ENCODE data around the gene AUTS2. TPM values are rescaled to one million over a fixed set of nuclear protein-coding genes. Genes with fewer than 3 reads are reported as not detected.

Gene AUTS2
- total RNA-seq, 1 experiment from 2014 or later = 38.5 TPM

DNA sequence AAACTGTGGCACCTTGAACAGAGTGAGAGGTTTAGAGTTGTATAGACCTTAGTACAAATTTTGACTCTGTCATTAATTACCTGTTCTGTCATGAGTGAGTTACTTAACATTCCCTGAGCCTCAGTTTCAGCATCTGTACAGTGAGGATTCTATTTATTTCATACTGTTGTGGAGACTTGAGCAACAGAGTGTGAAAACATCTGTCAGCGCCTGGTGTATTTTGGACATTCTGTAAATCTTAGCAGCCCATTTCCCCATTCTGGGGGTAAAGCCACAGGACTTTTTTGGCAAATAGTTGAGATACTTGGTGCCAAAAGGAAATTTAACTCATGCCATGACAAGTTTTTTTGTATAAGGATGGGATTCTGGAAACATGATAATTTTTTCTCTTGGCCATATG, 94.8 kb downstream of the AUTS2 start:
- peak overlapping the region; percentile 55 for H3K9ac ChIP-seq (ENCODE audit: low read length)
- peak overlapping the region; percentile 58 for H3K4me2 ChIP-seq (ENCODE audit: low read depth, low read length, poor library complexity, severe bottlenecking)
- H3K79me2 ChIP-seq (ENCODE audit: low read length) = no peaks in the 10 kb centered on the region
- H3K4me1 ChIP-seq (ENCODE audit: low read length) = peaks cover 68% of the 10 kb centered on the region
- H3K36me3 ChIP-seq (ENCODE audit: insufficient read depth, low read length) = no peaks in the 10 kb centered on the region
- no peaks in the 10 kb centered on the region for H3K9me2 ChIP-seq (replicated peaks; ENCODE audit: insufficient read depth, low read length)
- H2AFZ ChIP-seq (ENCODE audit: low read length) = no peak overlapping the region
- no peaks in the 10 kb centered on the region for H4K20me1 ChIP-seq (ENCODE audit: insufficient read depth, low read depth, low read length)
- no peaks in the 10 kb centered on the region for H3K27me3 ChIP-seq (ENCODE audit: low read length)
- peak overlapping the region; percentile 38 for H3K4me3 ChIP-seq (ENCODE audit: low read length)
- DNase-seq = peak; percentile 86
- no peaks in the 10 kb centered on the region for H3K9me3 ChIP-seq (ENCODE audit: low read length)
- H3K27ac ChIP-seq (ENCODE audit: low read length) = peak overlapping the region; percentile 99

DNA sequence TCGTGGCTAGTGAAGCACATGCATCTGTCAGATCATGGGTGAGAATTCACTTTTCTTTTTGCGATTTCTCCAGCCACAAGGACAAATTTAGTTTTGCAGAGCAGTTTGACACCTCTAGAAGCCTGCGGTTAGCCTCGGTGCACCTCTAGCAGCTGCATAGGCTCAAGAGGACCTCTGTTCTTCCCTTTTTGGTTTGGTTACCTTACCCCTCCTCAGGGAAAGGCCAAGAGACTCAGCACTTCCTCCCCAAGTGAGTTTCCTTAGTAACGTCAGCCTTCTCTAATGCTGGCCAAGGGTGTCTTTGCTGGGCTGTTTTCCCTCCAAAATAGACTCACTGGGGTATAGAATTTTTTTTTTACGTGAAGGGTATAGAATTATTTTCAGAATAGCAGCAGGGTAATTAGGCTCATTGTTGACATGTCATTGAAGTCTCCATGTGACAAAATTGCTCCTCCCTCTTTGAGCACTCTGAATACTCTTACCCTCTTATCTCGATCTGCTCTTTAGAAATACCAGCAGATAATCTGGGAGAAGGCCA, 97.8 kb downstream of the AUTS2 start:
- Histone ChIP-seq H4K20me1 (ENCODE audit: insufficient read depth, low read depth, low read length) (no peaks in the 10 kb centered on the region), H3K9me3 (ENCODE audit: low read length) (no peaks in the 10 kb centered on the region), H3K4me2 (ENCODE audit: low read depth, low read length, poor library complexity, severe bottlenecking) (peak overlapping the region; percentile 58), H3K4me1 (ENCODE audit: low read length) (peaks cover 75% of the 10 kb centered on the region), H3K9me2 (replicated peaks; ENCODE audit: insufficient read depth, low read length) (no peaks in the 10 kb centered on the region), H3K36me3 (ENCODE audit: insufficient read depth, low read length) (no peaks in the 10 kb centered on the region), H2AFZ (ENCODE audit: low read length) (no peak overlapping the region), H3K79me2 (ENCODE audit: low read length) (no peaks in the 10 kb centered on the region), H3K9ac (ENCODE audit: low read length) (peak overlapping the region; percentile 31), H3K27me3 (ENCODE audit: low read length) (no peaks in the 10 kb centered on the region), H3K27ac (ENCODE audit: low read length) (peak overlapping the region; percentile 99), H3K4me3 (ENCODE audit: low read length) (peak overlapping the region; percentile 26)
- peak; percentile 98 for DNase-seq

DNA sequence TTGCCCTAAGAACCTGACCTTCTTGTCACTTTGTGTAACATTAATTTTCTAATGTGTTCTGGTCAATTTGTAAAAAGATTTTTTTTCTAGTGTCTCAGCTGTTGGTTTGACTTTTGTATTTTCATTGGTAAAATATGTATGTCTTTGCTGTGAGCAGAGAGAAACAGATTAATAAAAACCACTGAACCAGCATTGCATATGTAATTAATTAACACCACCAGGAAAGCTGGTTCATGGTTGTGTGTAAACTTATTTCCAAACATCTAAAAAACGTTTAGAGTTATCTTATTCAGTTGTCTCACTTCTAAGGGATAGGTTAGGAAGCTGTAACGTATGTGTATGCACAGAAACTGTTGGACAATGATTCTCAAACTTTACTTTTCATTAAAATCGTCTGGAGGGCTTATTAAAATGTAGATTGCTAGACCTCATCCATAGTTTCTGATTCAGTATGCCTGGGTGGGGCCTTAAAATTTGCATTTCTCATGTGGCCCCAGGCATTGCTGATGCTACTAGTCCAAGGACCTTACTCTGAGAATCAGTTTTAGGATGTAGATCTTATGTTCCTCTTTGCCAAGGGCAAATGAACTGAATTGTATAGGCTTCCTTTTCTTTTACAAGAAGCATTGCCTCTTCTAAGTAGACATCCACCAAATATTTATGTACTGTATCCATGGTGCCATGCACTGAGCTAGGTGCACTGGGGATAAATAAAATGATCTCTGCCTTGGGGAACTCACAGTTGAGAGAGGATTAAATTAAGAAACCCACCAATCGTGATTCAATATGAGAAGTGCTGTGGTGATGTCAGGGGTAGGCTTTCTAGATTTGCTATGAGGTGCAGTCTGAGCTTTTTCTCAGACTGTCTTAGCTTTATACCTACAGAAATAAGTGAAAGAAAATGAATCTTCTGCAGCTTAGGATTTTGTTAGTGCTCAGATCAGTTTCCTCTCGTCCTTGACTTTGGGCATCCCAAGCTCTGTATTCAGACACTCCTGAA, 98.7 kb downstream of the AUTS2 start:
- Histone ChIP-seq H3K4me2 (ENCODE audit: low read depth, low read length, poor library complexity, severe bottlenecking) (peak overlapping the region; percentile 58), H3K9me2 (replicated peaks; ENCODE audit: insufficient read depth, low read length) (no peaks in the 10 kb centered on the region), H3K79me2 (ENCODE audit: low read length) (no peaks in the 10 kb centered on the region), H3K4me3 (ENCODE audit: low read length) (peak overlapping the region; percentile 26), H2AFZ (ENCODE audit: low read length) (no peak overlapping the region), H3K27me3 (ENCODE audit: low read length) (no peaks in the 10 kb centered on the region), H3K27ac (ENCODE audit: low read length) (peak overlapping the region; percentile 99), H3K9ac (ENCODE audit: low read length) (peak overlapping the region; percentile 31), H3K9me3 (ENCODE audit: low read length) (no peaks in the 10 kb centered on the region), H3K4me1 (ENCODE audit: low read length) (peaks cover 69% of the 10 kb centered on the region), H3K36me3 (ENCODE audit: insufficient read depth, low read length) (no peaks in the 10 kb centered on the region), H4K20me1 (ENCODE audit: insufficient read depth, low read depth, low read length) (no peaks in the 10 kb centered on the region)
- peak; percentile 67 for DNase-seq

DNA sequence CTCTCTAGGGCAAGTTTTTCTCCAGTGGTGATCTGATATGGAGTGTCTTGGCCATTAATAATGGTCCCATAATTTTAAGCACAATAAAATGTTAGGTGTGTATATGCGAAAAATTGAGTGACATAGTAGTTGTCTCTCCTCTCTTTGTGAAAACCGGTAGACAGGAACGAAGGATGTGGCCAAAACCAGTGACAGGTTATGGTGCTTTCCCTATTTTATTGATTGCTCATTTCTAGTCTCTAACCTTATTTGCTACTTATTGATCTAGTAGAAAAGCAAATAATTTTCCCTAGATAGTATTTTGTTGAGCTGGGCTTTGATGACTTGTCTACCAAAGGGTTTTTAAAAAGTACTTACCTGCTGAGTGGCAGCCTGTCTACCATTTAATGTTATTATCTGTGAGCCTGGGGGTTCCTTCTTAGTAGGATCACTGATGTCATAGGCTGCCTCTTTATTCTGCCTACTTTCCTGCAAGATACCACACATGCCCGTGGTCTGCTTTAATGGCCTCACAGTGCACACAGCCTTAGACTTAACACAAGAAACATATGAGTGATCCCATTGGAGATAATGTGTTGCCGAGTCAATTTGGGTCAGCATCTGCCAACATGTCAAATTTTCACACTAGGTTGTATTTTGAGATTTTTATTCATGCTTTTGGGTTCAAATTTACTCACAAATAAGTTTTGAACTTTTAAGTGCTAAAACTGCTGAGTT, 100.0 kb downstream of the AUTS2 start:
- no peaks in the 10 kb centered on the region for H3K79me2 ChIP-seq (ENCODE audit: low read length)
- peaks cover under 1% of the 10 kb centered on the region; the same call in 1 of the 2 replicates for H4K20me1 ChIP-seq (ENCODE audit: insufficient read depth, low read depth, low read length)
- H3K36me3 ChIP-seq (ENCODE audit: insufficient read depth, low read length) = no peaks in the 10 kb centered on the region
- peaks cover 69% of the 10 kb centered on the region for H3K4me1 ChIP-seq (ENCODE audit: low read length)
- H3K27ac ChIP-seq (ENCODE audit: low read length) = no peak overlapping the region
- H3K4me3 ChIP-seq (ENCODE audit: low read length) = no peak overlapping the region
- no peak for DNase-seq
- H3K27me3 ChIP-seq (ENCODE audit: low read length) = no peaks in the 10 kb centered on the region
- H3K9me2 ChIP-seq (replicated peaks; ENCODE audit: insufficient read depth, low read length) = no peaks in the 10 kb centered on the region
- no peak overlapping the region for H2AFZ ChIP-seq (ENCODE audit: low read length)
- H3K4me2 ChIP-seq (ENCODE audit: low read depth, low read length, poor library complexity, severe bottlenecking) = no peak overlapping the region
- H3K9me3 ChIP-seq (ENCODE audit: low read length) = no peaks in the 10 kb centered on the region
- H3K9ac ChIP-seq (ENCODE audit: low read length) = no peak overlapping the region

DNA sequence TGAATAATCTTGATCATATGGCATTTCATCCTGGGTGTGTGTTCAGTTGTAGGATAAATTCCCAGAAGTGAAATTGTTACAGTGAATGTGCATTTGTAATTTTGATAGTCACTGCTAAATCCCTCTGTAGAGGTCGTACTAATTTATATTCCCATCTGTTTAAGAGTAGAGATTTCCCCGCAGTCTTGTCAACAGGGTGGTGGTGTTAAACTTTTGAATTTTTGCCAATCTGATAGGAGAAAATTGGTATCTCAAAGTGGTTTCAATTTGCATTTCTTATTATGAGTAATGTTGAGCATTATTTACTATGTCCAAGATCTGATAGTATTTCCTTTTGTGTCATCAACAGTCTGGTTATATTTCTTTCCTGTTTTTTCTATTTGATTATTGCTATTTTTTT, 101.7 kb downstream of the AUTS2 start:
- H3K4me3 ChIP-seq (ENCODE audit: low read length) = no peak overlapping the region
- H3K9me2 ChIP-seq (replicated peaks; ENCODE audit: insufficient read depth, low read length) = no peaks in the 10 kb centered on the region
- peaks cover 3% of the 10 kb centered on the region; the same call in 1 of the 2 replicates for H4K20me1 ChIP-seq (ENCODE audit: insufficient read depth, low read depth, low read length)
- H3K27me3 ChIP-seq (ENCODE audit: low read length) = no peaks in the 10 kb centered on the region
- peaks cover 62% of the 10 kb centered on the region for H3K4me1 ChIP-seq (ENCODE audit: low read length)
- H3K79me2 ChIP-seq (ENCODE audit: low read length) = no peaks in the 10 kb centered on the region
- no peaks in the 10 kb centered on the region for H3K9me3 ChIP-seq (ENCODE audit: low read length)
- no peak overlapping the region for H3K27ac ChIP-seq (ENCODE audit: low read length)
- no peak overlapping the region for H2AFZ ChIP-seq (ENCODE audit: low read length)
- DNase-seq = no peak
- H3K9ac ChIP-seq (ENCODE audit: low read length) = no peak overlapping the region
- no peak overlapping the region for H3K4me2 ChIP-seq (ENCODE audit: low read depth, low read length, poor library complexity, severe bottlenecking)
- H3K36me3 ChIP-seq (ENCODE audit: insufficient read depth, low read length) = no peaks in the 10 kb centered on the region

DNA sequence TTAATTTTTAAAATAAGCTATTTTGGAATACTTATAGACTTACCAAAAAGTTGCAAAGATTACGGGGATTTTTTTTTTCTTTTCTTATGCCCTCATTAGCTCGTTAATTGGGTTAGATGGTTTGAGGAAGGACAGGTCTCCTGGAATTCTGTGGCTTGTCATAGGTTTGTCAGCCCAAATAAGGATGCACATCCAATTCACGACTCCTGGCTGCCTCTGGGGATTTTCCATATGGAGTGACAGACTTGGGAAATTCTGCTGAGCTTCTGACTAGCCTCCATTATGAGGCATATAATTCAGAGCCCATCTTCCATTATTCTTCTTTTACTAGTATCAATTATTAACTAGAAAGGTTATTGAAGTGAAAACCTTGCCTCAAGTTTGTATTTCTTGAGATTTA, 102.1 kb downstream of the AUTS2 start:
- H3K27me3 ChIP-seq (ENCODE audit: low read length) = no peaks in the 10 kb centered on the region
- no peak overlapping the region for H3K9ac ChIP-seq (ENCODE audit: low read length)
- no peaks in the 10 kb centered on the region for H3K36me3 ChIP-seq (ENCODE audit: insufficient read depth, low read length)
- no peaks in the 10 kb centered on the region for H3K9me3 ChIP-seq (ENCODE audit: low read length)
- H3K79me2 ChIP-seq (ENCODE audit: low read length) = no peaks in the 10 kb centered on the region
- H3K27ac ChIP-seq (ENCODE audit: low read length) = no peak overlapping the region
- H3K4me2 ChIP-seq (ENCODE audit: low read depth, low read length, poor library complexity, severe bottlenecking) = no peak overlapping the region
- no peaks in the 10 kb centered on the region for H3K9me2 ChIP-seq (replicated peaks; ENCODE audit: insufficient read depth, low read length)
- peaks cover 58% of the 10 kb centered on the region for H3K4me1 ChIP-seq (ENCODE audit: low read length)
- no peak for DNase-seq
- H3K4me3 ChIP-seq (ENCODE audit: low read length) = no peak overlapping the region
- no peak overlapping the region for H2AFZ ChIP-seq (ENCODE audit: low read length)
- peaks cover 3% of the 10 kb centered on the region; the same call in 1 of the 2 replicates for H4K20me1 ChIP-seq (ENCODE audit: insufficient read depth, low read depth, low read length)

DNA sequence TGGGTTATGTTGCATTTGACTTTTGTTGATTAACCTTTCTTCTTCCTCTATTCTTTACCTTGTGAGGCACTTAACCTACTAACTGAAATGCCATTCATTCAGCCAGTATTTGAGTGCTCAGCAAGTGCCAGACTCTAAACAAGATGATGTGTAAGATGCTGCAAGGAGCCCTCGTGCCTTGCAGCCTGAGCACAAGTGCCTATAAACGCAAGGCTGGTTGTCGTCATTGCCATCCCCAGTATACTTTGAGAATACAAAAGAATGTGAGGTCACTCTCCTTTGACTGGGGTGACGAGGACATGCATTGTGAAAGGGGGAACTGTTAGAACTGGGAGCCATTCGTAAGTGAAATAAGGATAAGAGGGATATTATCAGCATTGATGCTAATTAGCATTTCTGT, 103.0 kb downstream of the AUTS2 start:
- Histone ChIP-seq H3K4me3 (ENCODE audit: low read length) (no peak overlapping the region), H3K79me2 (ENCODE audit: low read length) (no peaks in the 10 kb centered on the region), H3K9me3 (ENCODE audit: low read length) (no peaks in the 10 kb centered on the region), H2AFZ (ENCODE audit: low read length) (no peak overlapping the region), H3K27me3 (ENCODE audit: low read length) (no peaks in the 10 kb centered on the region), H3K4me2 (ENCODE audit: low read depth, low read length, poor library complexity, severe bottlenecking) (no peak overlapping the region), H3K9ac (ENCODE audit: low read length) (no peak overlapping the region), H3K27ac (ENCODE audit: low read length) (no peak overlapping the region), H4K20me1 (ENCODE audit: insufficient read depth, low read depth, low read length) (peaks cover 3% of the 10 kb centered on the region; the same call in 1 of the 2 replicates), H3K9me2 (replicated peaks; ENCODE audit: insufficient read depth, low read length) (no peaks in the 10 kb centered on the region), H3K36me3 (ENCODE audit: insufficient read depth, low read length) (no peaks in the 10 kb centered on the region), H3K4me1 (ENCODE audit: low read length) (peaks cover 50% of the 10 kb centered on the region)
- no peak for DNase-seq

DNA sequence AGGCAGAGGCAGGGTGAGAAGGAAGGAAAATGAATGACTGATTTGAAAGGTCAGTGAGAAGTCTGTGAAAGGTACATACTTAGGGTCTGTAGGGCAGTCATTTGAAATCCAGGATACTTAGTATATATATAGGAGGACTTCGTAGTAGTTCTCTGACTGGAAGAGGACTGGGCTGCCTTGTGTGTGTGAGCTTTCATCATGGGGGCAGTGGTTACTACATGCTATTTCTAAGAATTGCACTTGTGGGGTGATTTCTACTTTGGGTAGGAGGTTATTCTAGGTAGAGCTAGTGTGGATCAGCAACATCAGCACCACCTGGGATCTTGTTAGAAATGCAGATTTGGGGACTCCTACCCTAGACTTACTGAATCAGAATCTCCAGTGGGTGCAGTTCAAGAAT, 104.1 kb downstream of the AUTS2 start:
- H3K9ac ChIP-seq (ENCODE audit: low read length) = no peak overlapping the region
- no peaks in the 10 kb centered on the region for H3K9me2 ChIP-seq (replicated peaks; ENCODE audit: insufficient read depth, low read length)
- no peaks in the 10 kb centered on the region for H3K9me3 ChIP-seq (ENCODE audit: low read length)
- no peaks in the 10 kb centered on the region for H3K36me3 ChIP-seq (ENCODE audit: insufficient read depth, low read length)
- H3K4me1 ChIP-seq (ENCODE audit: low read length) = peaks cover 47% of the 10 kb centered on the region
- H2AFZ ChIP-seq (ENCODE audit: low read length) = no peak overlapping the region
- no peaks in the 10 kb centered on the region for H3K27me3 ChIP-seq (ENCODE audit: low read length)
- no peak overlapping the region for H3K27ac ChIP-seq (ENCODE audit: low read length)
- H3K4me3 ChIP-seq (ENCODE audit: low read length) = no peak overlapping the region
- H3K4me2 ChIP-seq (ENCODE audit: low read depth, low read length, poor library complexity, severe bottlenecking) = no peak overlapping the region
- peaks cover 3% of the 10 kb centered on the region; the same call in 1 of the 2 replicates for H4K20me1 ChIP-seq (ENCODE audit: insufficient read depth, low read depth, low read length)
- DNase-seq = no peak
- H3K79me2 ChIP-seq (ENCODE audit: low read length) = no peaks in the 10 kb centered on the region

Measured in Karpas-422 (cell line).